ENCODE data around the gene DUSP15. TPM values are rescaled to one million over a fixed set of nuclear protein-coding genes. Genes with fewer than 3 reads are reported as not detected.

DUSP15 gene
- total RNA-seq, 4 donors from 2014 or later = 31.8 to 61.3 (median 44.6) TPM

DNA sequence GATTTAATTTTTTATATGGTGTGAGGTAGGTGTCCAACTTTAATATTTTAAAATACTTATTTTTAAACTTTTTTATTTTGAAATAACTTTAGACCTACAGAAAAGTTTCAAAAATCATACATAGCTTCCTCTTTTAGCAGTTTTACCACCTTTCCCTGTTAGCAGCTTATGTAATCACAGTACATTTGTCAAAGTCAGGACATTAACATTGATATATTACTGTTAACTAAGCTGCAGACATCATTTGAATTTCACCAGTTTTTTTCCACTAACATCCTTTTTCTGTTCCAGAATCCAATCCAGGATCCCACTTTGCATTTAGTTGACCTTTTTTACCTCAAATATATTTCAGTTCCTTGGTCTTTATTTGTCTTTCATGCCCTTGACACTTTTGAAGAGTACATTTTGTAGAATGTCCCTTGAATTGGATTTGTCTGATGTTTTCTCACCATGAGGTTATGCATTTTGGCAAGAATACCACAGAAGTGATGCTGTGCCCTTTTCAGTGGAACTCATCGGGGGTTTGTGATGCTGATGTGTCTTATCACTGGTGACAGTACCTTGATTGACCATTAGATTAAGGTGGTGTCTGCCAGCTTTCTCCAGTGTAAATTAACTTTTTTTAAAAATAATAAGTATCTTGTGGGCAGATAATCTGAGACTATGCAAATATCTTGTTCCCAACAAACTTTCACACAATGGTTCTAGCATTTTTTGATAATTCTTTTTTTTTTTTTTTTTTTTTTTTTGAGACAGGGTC lies 33.5 kb upstream of the DUSP15 start:
- no peaks in the 10 kb centered on the region for H3K36me3 ChIP-seq
- no peaks in the 10 kb centered on the region for H3K9me3 ChIP-seq
- WGBS, 2 donors = 63 to 92% methylated on average over 1 of the region's 1 CpG
- no peak overlapping the region for H3K27ac ChIP-seq
- H3K4me1 ChIP-seq = no peaks in the 10 kb centered on the region
- H3K27me3 ChIP-seq = no peaks in the 10 kb centered on the region
- TF ChIP-seq EP300 (IDR thresholded peaks at IDR 0.05) (no peak), POLR2A (IDR thresholded peaks at IDR 0.05) (no peak)
- TF ChIP-seq, protein P1, sequence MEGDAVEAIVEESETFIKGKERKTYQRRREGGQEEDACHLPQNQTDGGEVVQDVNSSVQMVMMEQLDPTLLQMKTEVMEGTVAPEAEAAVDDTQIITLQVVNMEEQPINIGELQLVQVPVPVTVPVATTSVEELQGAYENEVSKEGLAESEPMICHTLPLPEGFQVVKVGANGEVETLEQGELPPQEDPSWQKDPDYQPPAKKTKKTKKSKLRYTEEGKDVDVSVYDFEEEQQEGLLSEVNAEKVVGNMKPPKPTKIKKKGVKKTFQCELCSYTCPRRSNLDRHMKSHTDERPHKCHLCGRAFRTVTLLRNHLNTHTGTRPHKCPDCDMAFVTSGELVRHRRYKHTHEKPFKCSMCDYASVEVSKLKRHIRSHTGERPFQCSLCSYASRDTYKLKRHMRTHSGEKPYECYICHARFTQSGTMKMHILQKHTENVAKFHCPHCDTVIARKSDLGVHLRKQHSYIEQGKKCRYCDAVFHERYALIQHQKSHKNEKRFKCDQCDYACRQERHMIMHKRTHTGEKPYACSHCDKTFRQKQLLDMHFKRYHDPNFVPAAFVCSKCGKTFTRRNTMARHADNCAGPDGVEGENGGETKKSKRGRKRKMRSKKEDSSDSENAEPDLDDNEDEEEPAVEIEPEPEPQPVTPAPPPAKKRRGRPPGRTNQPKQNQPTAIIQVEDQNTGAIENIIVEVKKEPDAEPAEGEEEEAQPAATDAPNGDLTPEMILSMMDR (IDR thresholded peaks at IDR 0.05) = no peak
- DNase-seq (ENCODE audit: low spot score in 2 of 2) = no peak
- no peak overlapping the region for H3K4me3 ChIP-seq

DNA sequence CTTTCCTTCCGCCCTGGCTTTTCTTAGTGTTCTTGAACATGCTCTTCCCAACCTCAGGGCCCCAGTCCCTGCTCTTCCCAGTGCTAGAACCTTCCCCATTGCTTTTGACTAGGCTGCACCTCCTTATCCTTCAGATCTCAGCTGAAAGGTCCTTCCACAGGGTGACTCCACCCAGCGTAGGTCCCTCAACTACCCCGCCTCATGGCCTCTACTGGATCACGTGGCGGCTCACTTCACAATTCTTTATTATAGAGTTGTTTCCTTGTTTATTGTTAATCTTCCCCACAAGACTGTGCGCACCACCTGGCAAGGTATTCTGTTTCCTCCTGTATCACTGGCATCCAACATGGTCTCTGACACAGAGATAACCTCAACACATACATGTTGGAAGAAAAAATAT lies 31.3 kb upstream of the DUSP15 start:
- H3K9me3 ChIP-seq = no peaks in the 10 kb centered on the region
- DNase-seq (ENCODE audit: low spot score in 2 of 2) = no peak
- TF ChIP-seq, protein P1 (IDR thresholded peaks at IDR 0.05) = no peak
- TF ChIP-seq EP300 (IDR thresholded peaks at IDR 0.05) (no peak), POLR2A (IDR thresholded peaks at IDR 0.05) (no peak)
- H3K4me1 ChIP-seq = no peaks in the 10 kb centered on the region
- H3K36me3 ChIP-seq = no peaks in the 10 kb centered on the region
- no peak overlapping the region for H3K4me3 ChIP-seq
- no peaks in the 10 kb centered on the region for H3K27me3 ChIP-seq
- WGBS, 2 donors = 86 to 90% methylated on average over 6 of the region's 6 CpGs
- no peak overlapping the region for H3K27ac ChIP-seq

DNA sequence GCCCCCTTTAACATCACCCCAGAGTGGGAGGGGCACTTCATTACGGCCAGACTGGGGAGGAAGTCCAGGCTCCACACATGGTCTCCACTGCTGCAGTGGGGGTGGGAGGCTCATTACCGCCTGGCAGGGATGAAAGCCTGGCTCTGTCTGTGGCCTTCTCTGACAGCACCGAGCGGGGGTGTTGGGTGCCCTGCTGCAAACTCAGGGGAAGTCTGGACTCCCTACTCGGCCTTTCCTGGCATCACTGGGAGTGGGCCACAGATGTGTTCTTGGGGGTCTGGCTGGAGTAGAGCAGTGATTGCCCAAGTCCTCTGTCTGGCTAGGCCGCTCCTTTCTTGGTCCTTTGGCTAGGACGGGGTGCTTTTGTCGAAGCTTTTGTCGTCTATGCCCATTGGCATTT lies 27.2 kb upstream of the DUSP15 start:
- Histone ChIP-seq H3K4me3 (no peak overlapping the region), H3K36me3 (no peaks in the 10 kb centered on the region), H3K27me3 (no peaks in the 10 kb centered on the region), H3K4me1 (peaks cover 0 to 14% (median 2%) of the 10 kb centered on the region in 4 donors), H3K9me3 (no peaks in the 10 kb centered on the region), H3K27ac (peak overlapping the region in 3 of 4 donors; percentile 9 to 47 (median 37))
- TF ChIP-seq POLR2A (IDR thresholded peaks at IDR 0.05) = no peak
- no peak for TF ChIP-seq EP300 (IDR thresholded peaks at IDR 0.05)
- TF ChIP-seq, protein P1 (IDR thresholded peaks at IDR 0.05) = no peak
- WGBS, 2 donors = 49 to 61% methylated on average over 8 to 9 of the region's 9 CpGs
- no peak for DNase-seq (ENCODE audit: low spot score in 2 of 2)

DNA sequence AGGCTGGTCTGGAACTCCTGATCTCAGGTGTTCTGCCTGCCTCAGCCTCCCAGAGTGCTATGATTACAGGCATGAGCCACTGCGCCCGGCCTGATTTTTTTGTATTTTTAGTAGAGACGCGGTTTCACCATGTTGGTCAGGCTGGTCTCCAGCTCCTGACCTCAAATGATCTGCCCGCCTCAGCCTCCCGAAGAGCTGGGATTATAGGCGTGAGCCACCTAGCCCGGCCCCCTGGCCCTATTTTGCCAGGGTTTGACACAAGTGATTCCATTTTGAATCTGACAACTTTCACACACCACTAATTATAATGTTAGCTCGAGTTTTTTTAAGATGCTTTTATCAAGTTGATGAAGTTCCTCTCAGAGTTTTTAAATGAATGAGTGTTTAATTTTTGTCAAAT lies 25.7 kb upstream of the DUSP15 start:
- no peaks in the 10 kb centered on the region for H3K27me3 ChIP-seq
- H3K9me3 ChIP-seq = no peaks in the 10 kb centered on the region
- 95 to 97% methylated on average over 9 of the region's 9 CpGs for WGBS, 2 donors
- TF ChIP-seq EP300 (IDR thresholded peaks at IDR 0.05) (no peak), POLR2A (IDR thresholded peaks at IDR 0.05) (no peak)
- TF ChIP-seq, protein P1 (IDR thresholded peaks at IDR 0.05) = no peak
- DNase-seq (ENCODE audit: low spot score in 2 of 2) = no peak
- H3K36me3 ChIP-seq = no peaks in the 10 kb centered on the region
- H3K4me1 ChIP-seq = peaks cover 0 to 14% (median 2%) of the 10 kb centered on the region in 4 donors
- H3K27ac ChIP-seq = peak overlapping the region in 3 of 4 donors; percentile 50 to 92 (median 86)
- no peak overlapping the region for H3K4me3 ChIP-seq

DNA sequence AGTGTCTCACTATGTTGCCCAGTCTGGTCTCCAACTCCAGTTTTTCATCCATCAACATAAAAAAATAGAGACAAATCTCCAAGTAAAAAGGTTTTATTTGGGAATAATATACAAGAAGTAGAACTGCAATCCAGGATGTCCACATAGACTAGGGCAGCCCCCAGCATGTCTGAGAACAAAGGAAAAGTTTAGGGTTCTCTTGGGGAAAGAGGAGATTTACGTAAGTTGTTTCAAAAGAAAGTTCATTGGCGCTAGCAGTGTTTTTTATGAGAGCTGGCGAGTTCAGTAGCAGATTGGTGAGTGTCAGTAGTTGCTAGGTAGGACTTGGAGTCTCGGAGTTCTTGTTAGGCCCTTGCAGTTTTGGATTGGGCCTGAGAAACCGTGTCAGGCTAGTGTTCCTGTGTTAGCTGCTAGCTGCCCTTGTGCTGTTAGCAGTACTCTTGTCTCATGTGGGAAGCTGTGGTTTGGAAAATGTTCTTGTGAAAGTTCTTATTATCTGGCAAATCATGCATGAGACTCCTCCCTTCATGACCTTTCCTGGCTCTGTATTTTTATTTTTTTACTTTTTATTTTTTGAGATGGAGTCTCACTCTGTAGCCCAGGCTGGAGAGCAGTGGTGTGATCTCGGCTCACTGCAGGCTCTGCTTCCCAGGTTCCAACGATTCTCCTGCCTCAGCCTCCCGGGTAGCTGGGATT lies 24.8 kb upstream of the DUSP15 start:
- H3K4me1 ChIP-seq = peaks cover 0 to 14% (median 2%) of the 10 kb centered on the region in 4 donors
- 25 to 29% methylated on average over 8 of the region's 8 CpGs for WGBS, 2 donors
- peak overlapping the region; percentile 50 to 92 (median 75) for H3K27ac ChIP-seq
- TF ChIP-seq POLR2A (IDR thresholded peaks at IDR 0.05) (peak in 1 of 2 donors; percentile 40), EP300 (IDR thresholded peaks at IDR 0.05) (peak in 1 of 2 donors; percentile 71)
- TF ChIP-seq, protein P1 (IDR thresholded peaks at IDR 0.05) = no peak
- no peaks in the 10 kb centered on the region for H3K9me3 ChIP-seq
- DNase-seq (ENCODE audit: low spot score in 2 of 2) = peak; percentile 52 to 88
- no peaks in the 10 kb centered on the region for H3K27me3 ChIP-seq
- no peak overlapping the region for H3K4me3 ChIP-seq
- no peaks in the 10 kb centered on the region for H3K36me3 ChIP-seq
